Activated CD8-positive, alpha-beta memory T cell treated with anti-CD3 and anti-CD28 coated beads for 4 hours (primary cell): ENCODE measurements around the gene TP53RK.

Experiments
- DNase-seq, 2 donors: peaks; one replicate each; pipeline ENCODE4 v3.0.0-alpha.2; 2020; ENCODE audit warnings: low read depth in 2 of 2

TP53RK gene

DNA sequence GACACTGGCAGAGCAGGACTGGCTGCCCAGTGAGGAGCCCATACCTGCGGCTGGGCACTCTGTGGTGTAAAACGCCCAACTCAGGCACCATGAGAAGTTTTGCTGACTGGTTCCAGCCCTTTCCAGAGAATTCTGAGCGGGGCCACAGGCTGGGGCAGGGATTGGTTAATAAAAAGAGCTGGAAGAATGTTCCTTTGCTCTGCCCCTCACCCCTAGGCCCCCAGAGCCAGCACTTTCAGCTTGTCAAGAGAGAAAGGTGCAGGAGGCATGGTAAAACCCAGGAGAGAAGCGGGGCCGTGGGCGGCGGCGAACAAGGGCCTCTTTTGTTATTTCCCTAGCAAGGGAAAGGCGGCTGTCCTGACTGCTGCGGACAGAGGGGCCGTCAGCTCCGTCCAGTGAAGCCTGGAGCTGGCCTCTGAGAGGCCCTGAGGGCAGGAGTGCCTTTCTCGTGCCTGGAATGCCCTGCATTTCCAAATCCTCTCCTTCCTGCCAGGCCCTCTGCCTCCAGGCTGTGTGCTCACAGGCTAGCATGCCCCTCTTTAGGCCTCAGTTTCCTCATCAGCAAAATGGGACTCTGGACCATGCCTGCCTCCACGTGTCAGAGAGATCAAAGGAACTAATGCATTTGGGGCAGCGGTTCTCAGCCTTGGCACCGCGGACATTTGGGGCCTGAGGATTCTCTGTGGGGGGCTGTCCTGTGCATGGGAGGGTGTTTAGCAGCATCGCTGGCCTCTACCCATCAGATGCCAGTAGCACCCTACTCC lies 50.9 kb downstream of the TP53RK start:
- no peak for DNase-seq

GRCh38 chr20:46637427-46638133 lies 51.7 kb downstream of the TP53RK start:
- no peak for DNase-seq

DNA sequence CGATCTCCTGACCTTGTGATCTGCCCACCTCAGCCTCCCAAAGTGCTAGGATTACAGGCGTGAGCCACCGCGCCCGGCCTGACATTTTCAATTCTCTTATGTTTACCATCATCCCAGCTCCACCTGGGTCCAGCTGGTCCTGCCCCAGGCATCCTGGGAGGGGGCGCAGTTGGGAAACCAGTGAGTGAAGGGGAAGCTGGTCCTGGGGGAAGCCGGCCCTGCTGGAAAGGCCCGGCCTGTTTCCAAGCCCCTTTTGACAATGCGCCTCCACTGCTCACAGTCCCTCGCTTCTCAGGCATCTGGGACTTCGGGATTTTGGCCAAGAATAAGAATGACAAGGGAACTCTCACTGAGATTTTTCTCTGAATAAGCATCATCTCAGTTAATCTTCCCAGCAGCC lies 52.2 kb downstream of the TP53RK start:
- no peak for DNase-seq

DNA sequence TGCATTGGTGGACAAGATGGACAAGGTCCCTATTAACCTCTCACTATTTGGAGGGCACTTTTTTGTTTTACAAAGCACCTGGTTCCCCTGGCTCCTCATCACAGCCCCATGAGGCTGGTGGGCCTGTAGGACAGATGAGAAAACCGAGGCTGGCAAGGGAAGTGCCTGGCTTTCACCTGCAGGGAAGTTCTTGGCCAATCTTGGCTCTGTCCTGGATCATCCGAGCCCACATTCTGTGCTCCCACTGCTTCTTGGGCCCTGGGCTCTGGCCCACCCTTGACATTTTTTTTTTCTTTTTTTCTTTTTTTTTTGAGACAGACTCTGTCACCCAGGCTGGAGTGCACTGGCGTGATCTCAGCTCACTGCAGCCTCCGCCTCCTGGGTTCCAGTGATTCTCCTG lies 52.7 kb downstream of the TP53RK start:
- DNase-seq, result no peak

DNA sequence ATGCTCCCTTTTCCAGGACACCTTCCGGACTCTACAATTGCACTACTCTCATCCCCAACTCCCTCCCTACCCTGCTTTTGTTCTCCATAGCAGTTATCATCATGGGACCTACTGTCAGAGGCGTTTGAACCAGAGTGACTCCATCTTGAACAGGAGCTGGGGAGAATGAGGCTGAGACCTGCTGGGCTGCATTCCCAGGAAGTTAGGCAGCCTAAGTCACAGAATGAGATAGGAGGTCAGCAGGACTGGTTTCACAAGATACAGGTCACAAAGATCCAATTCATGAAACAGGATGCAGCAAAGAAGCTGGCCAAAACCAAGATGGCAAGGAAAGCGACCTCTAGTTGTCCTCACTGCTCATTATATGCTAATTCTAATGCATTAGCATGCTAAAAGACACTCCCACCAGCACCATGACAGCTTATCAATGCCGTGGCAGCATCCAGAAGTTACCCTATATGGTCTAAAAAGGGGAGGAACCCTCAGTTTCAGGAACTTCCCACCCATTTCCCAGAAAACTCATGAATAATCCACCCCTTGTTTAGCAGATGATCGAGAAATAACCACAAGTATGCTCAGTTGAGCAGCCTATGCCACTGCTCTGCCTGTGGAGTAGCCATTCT lies 53.6 kb downstream of the TP53RK start:
- DNase-seq, result no peak

GRCh38 chr20:46634528-46634927 lies 54.7 kb downstream of the TP53RK start:
- no peak for DNase-seq
